ENCODE measurements around the gene SPATA45.

SPATA45 gene

DNA sequence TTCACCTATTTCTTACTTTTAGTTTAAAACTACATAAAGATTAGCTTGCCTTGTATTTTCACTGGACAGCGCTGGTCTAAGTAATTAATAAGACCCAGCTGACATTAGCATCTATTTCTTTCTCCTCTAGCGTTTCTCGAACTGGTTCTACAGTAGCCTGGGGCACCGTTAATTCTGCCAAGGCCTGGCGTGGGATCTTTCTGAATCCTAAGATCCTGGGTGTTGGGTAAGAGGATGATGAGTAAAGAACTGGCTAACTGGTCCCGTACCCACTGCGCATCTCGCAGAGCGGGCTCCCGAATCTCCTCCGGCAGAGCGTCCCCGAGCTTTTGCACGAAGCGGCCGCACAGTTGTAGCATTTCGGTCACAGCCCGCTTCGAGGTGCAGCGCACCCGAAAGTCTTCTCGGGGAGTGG, 56.2 kb downstream of the SPATA45 start:
- POLR2A ChIA-PET, result interaction anchor here (0.5 to 2.0 kb wide), 9 partner anchors 11 to 183 kb away, joined by 3 to 14 read pairs (median 5); partner anchors contain the start of genes ATF3 and FLVCR1
- TF ChIP-seq, protein P1, sequence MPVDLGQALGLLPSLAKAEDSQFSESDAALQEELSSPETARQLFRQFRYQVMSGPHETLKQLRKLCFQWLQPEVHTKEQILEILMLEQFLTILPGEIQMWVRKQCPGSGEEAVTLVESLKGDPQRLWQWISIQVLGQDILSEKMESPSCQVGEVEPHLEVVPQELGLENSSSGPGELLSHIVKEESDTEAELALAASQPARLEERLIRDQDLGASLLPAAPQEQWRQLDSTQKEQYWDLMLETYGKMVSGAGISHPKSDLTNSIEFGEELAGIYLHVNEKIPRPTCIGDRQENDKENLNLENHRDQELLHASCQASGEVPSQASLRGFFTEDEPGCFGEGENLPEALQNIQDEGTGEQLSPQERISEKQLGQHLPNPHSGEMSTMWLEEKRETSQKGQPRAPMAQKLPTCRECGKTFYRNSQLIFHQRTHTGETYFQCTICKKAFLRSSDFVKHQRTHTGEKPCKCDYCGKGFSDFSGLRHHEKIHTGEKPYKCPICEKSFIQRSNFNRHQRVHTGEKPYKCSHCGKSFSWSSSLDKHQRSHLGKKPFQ (tag by site-specific recombination; IDR thresholded peaks at IDR 0.05), result no peak
- TF ChIP-seq WT1 (tag by site-specific recombination; IDR thresholded peaks at IDR 0.05), result no peak
- peak; percentile 100 for TF ChIP-seq ZNF121 (tag by site-specific recombination; IDR thresholded peaks at IDR 0.05)
- no peaks in the 10 kb centered on the region for H3K9me3 ChIP-seq (ENCODE audit: control insufficient read depth, insufficient read depth, low read depth, low read length)
- no peaks in the 10 kb centered on the region for H3K4me1 ChIP-seq (ENCODE audit: control insufficient read depth, insufficient read depth, low read length)
- H3K27ac ChIP-seq (ENCODE audit: extremely low read depth, low read depth, low read length), result peak overlapping the region; percentile 44; the same call in 1 of the 2 replicates
- peaks cover 13 to 16% of the 10 kb centered on the region in 2 experiments; a peak in 2 of 3 replicates for H3K36me3 ChIP-seq (ENCODE audit: control insufficient read depth in 2 of 2, insufficient read depth in 1 of 2, low read length in 2 of 2)
- peak overlapping the region; percentile 100 for H3K4me3 ChIP-seq (ENCODE audit: low read depth, low read length)
- CTCF ChIA-PET, result interaction anchor here (0.6 to 1.4 kb wide), 6 partner anchors 10 to 1267 kb away, joined by 3 to 7 read pairs (median 4); no protein-coding TSS in a partner anchor

DNA sequence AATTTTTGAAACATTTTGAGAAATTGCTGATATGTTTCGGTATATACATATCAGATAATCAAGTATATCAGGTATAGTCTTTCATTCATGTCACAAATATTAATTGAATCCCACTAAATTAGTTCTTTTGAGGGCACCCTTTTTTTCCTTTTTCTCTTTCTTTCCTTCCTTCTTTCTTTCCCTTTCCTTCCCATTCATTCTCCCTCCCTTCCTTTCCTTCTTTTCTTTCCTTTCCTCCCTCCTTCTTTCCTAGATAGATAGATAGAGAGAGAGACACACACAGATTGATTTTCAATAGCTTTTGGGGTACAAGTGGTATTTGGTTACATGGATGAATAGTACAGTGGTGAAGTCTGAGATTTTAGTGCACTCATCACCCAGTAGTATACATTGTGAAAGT, 61.6 kb downstream of the SPATA45 start:
- TF ChIP-seq ZNF366 (tag by site-specific recombination; conservative IDR thresholded peaks at IDR 0.05) (peak; percentile 80), PRDM1 (tag by site-specific recombination; IDR thresholded peaks at IDR 0.05) (peak; percentile 86), ZNF548 (tag by site-specific recombination; IDR thresholded peaks at IDR 0.05) (no peak), ZNF626 (tag by site-specific recombination; IDR thresholded peaks at IDR 0.05) (no peak)
- peaks cover 26 to 60% of the 10 kb centered on the region in 2 experiments for H3K36me3 ChIP-seq (ENCODE audit: control insufficient read depth in 2 of 2, insufficient read depth in 1 of 2, low read length in 2 of 2)
- H3K9me3 ChIP-seq (ENCODE audit: control insufficient read depth, insufficient read depth, low read depth, low read length), result no peaks in the 10 kb centered on the region
- CTCF ChIA-PET, result interaction anchor here (0.6 to 2.1 kb wide), 4 partner anchors 69 to 1105 kb away, joined by 3 to 9 read pairs (median 4); no protein-coding TSS in a partner anchor
- no peaks in the 10 kb centered on the region for H3K4me1 ChIP-seq (ENCODE audit: control insufficient read depth, insufficient read depth, low read length)
- H3K4me3 ChIP-seq (ENCODE audit: low read depth, low read length), result no peak overlapping the region
- POLR2A ChIA-PET, result no interaction called here
- no peak overlapping the region for H3K27ac ChIP-seq (ENCODE audit: extremely low read depth, low read depth, low read length)

DNA sequence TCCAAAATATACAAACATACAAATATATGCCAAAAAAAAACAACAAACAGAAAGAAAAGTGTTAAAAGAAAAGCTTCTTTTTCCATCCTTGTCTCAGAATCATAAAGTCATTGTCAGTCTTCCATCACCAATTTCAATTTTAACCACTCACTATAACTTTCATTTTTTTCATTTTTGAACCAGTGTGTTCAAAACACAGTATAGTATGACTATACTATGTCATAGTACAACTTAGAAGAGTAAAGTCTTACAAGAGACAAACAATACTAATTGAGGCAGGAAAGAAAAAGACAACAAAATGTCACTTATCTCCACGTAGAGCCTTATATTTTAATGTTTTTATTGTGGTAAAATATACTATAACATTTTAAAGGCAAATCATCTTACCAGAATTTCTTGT, 63.5 kb downstream of the SPATA45 start:
- TF ChIP-seq PRDM1 (tag by site-specific recombination; IDR thresholded peaks at IDR 0.05), result 0 out of 2 replicates have a peak, but pooled peaks have one; percentile 42
- TF ChIP-seq ZNF660 (tag by site-specific recombination; IDR thresholded peaks at IDR 0.05), result no peak
- TF ChIP-seq ZSCAN23 (tag by site-specific recombination; IDR thresholded peaks at IDR 0.05), result no peak
- Histone ChIP-seq H3K4me1 (ENCODE audit: control insufficient read depth, insufficient read depth, low read length) (no peaks in the 10 kb centered on the region), H3K9me3 (ENCODE audit: control insufficient read depth, insufficient read depth, low read depth, low read length) (no peaks in the 10 kb centered on the region), H3K4me3 (ENCODE audit: low read depth, low read length) (no peak overlapping the region), H3K27ac (ENCODE audit: extremely low read depth, low read depth, low read length) (no peak overlapping the region), H3K36me3 (ENCODE audit: control insufficient read depth in 2 of 2, insufficient read depth in 1 of 2, low read length in 2 of 2) (peaks cover 26 to 66% of the 10 kb centered on the region in 2 experiments)
- ChIA-PET CTCF (interaction anchor here (0.6 to 1.2 kb wide), 4 partner anchors 119 to 514 kb away, joined by 3 to 6 read pairs (median 4); no protein-coding TSS in a partner anchor), POLR2A (no interaction called here)

DNA sequence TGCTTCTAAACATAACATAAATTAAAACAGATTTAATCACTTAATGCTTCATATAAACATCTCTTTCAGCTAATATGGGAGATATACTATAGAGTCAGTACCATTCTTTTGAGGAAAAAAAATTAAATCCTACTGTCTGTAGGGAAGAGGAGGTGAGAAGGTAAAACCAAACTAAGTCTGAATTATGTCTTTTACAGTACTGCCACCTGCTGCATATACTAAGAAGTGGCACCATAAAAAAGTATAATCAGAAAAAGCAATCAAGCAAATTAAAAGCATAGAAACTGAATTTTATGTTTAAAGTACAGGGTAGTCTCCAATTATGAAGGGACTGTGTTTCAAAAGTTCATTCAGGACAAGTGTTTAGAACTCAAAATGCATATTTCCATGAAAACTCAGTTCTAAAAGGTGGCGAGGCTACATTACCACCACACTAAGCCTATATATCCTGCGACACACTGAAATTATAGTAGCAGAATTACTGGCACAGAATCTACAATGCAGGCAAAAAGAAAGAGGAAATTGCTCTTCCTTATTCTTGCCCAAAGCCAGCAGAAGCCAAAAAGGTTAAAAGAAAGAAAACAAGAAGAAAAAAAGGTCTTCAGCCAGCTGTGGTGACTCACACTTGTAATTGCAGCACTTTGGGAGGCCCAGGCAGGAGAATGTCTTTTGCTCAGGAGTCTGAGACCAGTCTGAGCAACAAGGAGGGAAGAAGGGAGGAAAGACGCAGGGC, 64.9 kb downstream of the SPATA45 start:
- Histone ChIP-seq H3K4me1 (ENCODE audit: control insufficient read depth, insufficient read depth, low read length) (no peaks in the 10 kb centered on the region), H3K9me3 (ENCODE audit: control insufficient read depth, insufficient read depth, low read depth, low read length) (no peaks in the 10 kb centered on the region), H3K4me3 (ENCODE audit: low read depth, low read length) (no peak overlapping the region), H3K36me3 (ENCODE audit: control insufficient read depth in 2 of 2, insufficient read depth in 1 of 2, low read length in 2 of 2) (peaks cover 26 to 72% of the 10 kb centered on the region in 2 experiments), H3K27ac (ENCODE audit: extremely low read depth, low read depth, low read length) (no peak overlapping the region)
- ChIA-PET CTCF (interaction anchor here (0.6 to 2.6 kb wide), 19 partner anchors 9 to 1497 kb away, joined by 3 to 22 read pairs (median 4); partner anchors contain the start of genes NSL1 and TATDN3), POLR2A (no interaction called here)
- TF ChIP-seq PRDM1 (tag by site-specific recombination; IDR thresholded peaks at IDR 0.05) (0 out of 2 replicates have a peak, but pooled peaks have one; percentile 28), ZNF112 (tag by site-specific recombination; IDR thresholded peaks at IDR 0.05) (no peak), ZNF114 (tag by site-specific recombination; IDR thresholded peaks at IDR 0.05) (no peak), ZNF174 (tag by site-specific recombination; IDR thresholded peaks at IDR 0.05) (no peak), ZNF654 (tag by site-specific recombination; IDR thresholded peaks at IDR 0.05; ENCODE audit: low read depth) (peak; percentile 64), ZNF658 (tag by site-specific recombination; IDR thresholded peaks at IDR 0.05) (no peak), TRIM28 (IDR thresholded peaks at IDR 0.05; ENCODE audit: borderline replicate concordance, low read length) (no peak), ZNF274 (IDR thresholded peaks at IDR 0.05; ENCODE audit: low read length) (no peak), ZNF274 (tag by site-specific recombination; IDR thresholded peaks at IDR 0.05; ENCODE audit: borderline replicate concordance) (no peak), ZBTB8A (tag by site-specific recombination; IDR thresholded peaks at IDR 0.05) (no peak)
- TF ChIP-seq, protein P2, sequence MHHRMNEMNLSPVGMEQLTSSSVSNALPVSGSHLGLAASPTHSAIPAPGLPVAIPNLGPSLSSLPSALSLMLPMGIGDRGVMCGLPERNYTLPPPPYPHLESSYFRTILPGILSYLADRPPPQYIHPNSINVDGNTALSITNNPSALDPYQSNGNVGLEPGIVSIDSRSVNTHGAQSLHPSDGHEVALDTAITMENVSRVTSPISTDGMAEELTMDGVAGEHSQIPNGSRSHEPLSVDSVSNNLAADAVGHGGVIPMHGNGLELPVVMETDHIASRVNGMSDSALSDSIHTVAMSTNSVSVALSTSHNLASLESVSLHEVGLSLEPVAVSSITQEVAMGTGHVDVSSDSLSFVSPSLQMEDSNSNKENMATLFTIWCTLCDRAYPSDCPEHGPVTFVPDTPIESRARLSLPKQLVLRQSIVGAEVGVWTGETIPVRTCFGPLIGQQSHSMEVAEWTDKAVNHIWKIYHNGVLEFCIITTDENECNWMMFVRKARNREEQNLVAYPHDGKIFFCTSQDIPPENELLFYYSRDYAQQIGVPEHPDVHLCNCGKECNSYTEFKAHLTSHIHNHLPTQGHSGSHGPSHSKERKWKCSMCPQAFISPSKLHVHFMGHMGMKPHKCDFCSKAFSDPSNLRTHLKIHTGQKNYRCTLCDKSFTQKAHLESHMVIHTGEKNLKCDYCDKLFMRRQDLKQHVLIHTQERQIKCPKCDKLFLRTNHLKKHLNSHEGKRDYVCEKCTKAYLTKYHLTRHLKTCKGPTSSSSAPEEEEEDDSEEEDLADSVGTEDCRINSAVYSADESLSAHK (tag by site-specific recombination; IDR thresholded peaks at IDR 0.05), result no peak
- TF ChIP-seq, protein P3, sequence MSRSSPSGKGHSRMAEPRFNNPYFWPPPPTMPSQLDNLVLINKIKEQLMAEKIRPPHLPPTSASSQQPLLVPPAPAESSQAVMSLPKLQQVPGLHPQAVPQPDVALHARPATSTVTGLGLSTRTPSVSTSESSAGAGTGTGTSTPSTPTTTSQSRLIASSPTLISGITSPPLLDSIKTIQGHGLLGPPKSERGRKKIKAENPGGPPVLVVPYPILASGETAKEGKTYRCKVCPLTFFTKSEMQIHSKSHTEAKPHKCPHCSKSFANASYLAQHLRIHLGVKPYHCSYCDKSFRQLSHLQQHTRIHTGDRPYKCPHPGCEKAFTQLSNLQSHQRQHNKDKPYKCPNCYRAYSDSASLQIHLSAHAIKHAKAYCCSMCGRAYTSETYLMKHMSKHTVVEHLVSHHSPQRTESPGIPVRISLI (tag by site-specific recombination; IDR thresholded peaks at IDR 0.05), result peak; percentile 62
